Ishikawa (cell line): ENCODE results near the gene ASXL1.

Source experiments
- EGR1 ChIP-seq: IDR thresholded peaks from 2 replicates; pipeline ENCODE4 v1.6.1; 2012
- EP300 ChIP-seq: IDR thresholded peaks from 2 replicates; pipeline ENCODE4 v1.6.1; 2012; ENCODE audit warnings: borderline replicate concordance
- NFIC ChIP-seq: IDR thresholded peaks from 2 replicates; pipeline ENCODE4 v1.6.1; 2012
- RAD21 ChIP-seq: IDR thresholded peaks from 2 replicates; pipeline ENCODE4 v1.6.1; 2012; ENCODE audit warnings: low read depth
- TAF1 ChIP-seq: IDR thresholded peaks from 2 replicates; pipeline ENCODE4 v1.6.1; 2012; ENCODE audit warnings: low read depth, mild to moderate bottlenecking
- TCF12 ChIP-seq: IDR thresholded peaks from 2 replicates; pipeline ENCODE4 v1.6.1; 2012; ENCODE audit warnings: low read depth
- TEAD4 ChIP-seq: IDR thresholded peaks from 2 replicates; pipeline ENCODE4 v1.6.1; 2012
- USF1 ChIP-seq: IDR thresholded peaks from 2 replicates; pipeline ENCODE4 v1.6.1; 2012
- YY1 ChIP-seq: IDR thresholded peaks from 2 replicates; pipeline ENCODE4 v1.6.1; 2012; ENCODE audit warnings: low read depth
- TF ChIP-seq, protein P1 (sequence below): IDR thresholded peaks from 2 replicates; pipeline ENCODE4 v1.6.1; 2012; ENCODE audit warnings: low read depth, mild to moderate bottlenecking
- TF ChIP-seq, protein P2 (sequence below): IDR thresholded peaks from 2 replicates; pipeline ENCODE4 v1.6.1; 2012

GRCh38 chr20:32465092-32465900, 107.2 kb downstream of the ASXL1 start:
- TF ChIP-seq EP300 (no peak), TAF1 (no peak), RAD21 (no peak), YY1 (no peak), USF1 (no peak), NFIC (no peak), EGR1 (no peak), TEAD4 (no peak), TCF12 (no peak)
- TF ChIP-seq, protein P1, sequence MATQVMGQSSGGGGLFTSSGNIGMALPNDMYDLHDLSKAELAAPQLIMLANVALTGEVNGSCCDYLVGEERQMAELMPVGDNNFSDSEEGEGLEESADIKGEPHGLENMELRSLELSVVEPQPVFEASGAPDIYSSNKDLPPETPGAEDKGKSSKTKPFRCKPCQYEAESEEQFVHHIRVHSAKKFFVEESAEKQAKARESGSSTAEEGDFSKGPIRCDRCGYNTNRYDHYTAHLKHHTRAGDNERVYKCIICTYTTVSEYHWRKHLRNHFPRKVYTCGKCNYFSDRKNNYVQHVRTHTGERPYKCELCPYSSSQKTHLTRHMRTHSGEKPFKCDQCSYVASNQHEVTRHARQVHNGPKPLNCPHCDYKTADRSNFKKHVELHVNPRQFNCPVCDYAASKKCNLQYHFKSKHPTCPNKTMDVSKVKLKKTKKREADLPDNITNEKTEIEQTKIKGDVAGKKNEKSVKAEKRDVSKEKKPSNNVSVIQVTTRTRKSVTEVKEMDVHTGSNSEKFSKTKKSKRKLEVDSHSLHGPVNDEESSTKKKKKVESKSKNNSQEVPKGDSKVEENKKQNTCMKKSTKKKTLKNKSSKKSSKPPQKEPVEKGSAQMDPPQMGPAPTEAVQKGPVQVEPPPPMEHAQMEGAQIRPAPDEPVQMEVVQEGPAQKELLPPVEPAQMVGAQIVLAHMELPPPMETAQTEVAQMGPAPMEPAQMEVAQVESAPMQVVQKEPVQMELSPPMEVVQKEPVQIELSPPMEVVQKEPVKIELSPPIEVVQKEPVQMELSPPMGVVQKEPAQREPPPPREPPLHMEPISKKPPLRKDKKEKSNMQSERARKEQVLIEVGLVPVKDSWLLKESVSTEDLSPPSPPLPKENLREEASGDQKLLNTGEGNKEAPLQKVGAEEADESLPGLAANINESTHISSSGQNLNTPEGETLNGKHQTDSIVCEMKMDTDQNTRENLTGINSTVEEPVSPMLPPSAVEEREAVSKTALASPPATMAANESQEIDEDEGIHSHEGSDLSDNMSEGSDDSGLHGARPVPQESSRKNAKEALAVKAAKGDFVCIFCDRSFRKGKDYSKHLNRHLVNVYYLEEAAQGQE, result no peak
- TF ChIP-seq, protein P2, sequence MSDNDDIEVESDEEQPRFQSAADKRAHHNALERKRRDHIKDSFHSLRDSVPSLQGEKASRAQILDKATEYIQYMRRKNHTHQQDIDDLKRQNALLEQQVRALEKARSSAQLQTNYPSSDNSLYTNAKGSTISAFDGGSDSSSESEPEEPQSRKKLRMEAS, result no peak
